IPS-18c (cell line): ENCODE results near the gene MLH1.
"Not testable (repeated sequence)": the region's sequence is repeated elsewhere in the genome, so short reads cannot be mapped to it uniquely, and the experiment has no call there.

Source experiments
- H3K4me3 ChIP-seq: 2 replicates; pipeline ENCODE4 v1.7.0; 2013; ENCODE audit warnings: low read depth, mild to moderate bottlenecking, low read length, moderate library complexity; ENCODE audit not compliant: insufficient read depth
- H3K9me3 ChIP-seq: one replicate; pipeline ENCODE4 v1.6.1; 2013; ENCODE audit warnings: mild to moderate bottlenecking, low read length, moderate library complexity; ENCODE audit not compliant: control insufficient read depth, insufficient read depth

MLH1 gene

DNA sequence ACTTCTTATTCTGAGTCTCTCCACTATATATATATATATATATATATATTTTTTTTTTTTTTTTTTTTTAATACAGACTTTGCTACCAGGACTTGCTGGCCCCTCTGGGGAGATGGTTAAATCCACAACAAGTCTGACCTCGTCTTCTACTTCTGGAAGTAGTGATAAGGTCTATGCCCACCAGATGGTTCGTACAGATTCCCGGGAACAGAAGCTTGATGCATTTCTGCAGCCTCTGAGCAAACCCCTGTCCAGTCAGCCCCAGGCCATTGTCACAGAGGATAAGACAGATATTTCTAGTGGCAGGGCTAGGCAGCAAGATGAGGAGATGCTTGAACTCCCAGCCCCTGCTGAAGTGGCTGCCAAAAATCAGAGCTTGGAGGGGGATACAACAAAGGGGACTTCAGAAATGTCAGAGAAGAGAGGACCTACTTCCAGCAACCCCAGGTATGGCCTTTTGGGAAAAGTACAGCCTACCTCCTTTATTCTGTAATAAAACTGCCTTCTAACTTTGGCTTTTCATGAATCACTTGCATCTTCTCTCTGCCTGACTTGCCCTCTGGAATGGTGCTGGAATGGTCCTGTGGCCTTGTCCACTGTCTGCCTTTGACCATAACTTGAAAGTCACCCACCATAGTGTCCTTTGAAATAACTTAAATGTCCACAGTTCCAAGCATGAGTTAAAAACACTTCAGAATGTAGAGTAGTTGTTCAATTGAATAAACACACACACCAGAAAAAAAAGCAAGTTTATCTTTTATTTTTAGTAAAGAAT is 32.4 kb downstream of the MLH1 start:
- Histone ChIP-seq H3K9me3 (no peaks in the 10 kb centered on the region), H3K4me3 (no peak overlapping the region)

DNA sequence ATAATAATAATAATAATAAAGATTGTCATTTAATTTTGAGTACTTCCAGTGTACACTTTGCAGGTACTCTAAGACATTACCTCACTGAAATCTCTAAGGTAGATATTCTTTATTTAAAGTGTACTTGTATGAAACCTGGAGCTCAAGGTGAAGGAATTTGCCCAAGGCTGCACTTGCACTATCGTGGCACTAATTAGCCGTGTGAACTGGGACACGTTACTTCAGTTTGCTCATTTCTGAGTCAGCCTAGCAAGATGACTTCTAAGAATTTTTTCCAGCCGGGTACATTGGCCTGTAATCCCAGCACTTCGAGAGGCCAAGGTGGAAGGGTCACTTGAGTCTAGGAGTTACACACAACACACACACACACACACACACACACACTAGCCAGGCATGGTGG is 33.5 kb downstream of the MLH1 start:
- Histone ChIP-seq H3K9me3 (no peaks in the 10 kb centered on the region), H3K4me3 (no peak overlapping the region)

GRCh38 chr3:37028329-37028728 is 35.0 kb downstream of the MLH1 start:
- Histone ChIP-seq H3K9me3 (no peaks in the 10 kb centered on the region), H3K4me3 (no peak overlapping the region)

DNA sequence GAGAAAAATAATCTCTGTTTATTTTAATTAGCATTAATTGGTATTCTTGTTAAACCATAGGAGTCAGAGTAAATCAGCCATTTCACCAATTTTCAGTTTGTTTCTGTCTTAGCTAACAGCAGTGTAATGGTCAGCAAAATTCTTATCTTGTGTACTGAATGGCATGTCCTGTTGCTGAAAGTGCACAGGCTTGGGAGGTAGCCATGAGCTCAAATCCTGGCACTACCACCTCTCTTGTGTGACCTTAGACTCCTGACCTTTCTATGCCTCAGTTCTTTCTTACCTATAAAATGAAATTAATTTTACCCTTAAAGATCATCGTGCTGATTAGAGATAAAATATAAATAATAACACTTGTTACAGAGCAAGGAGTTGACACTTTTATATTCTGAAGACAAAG is 35.8 kb downstream of the MLH1 start:
- no peaks in the 10 kb centered on the region for H3K9me3 ChIP-seq
- no peak overlapping the region for H3K4me3 ChIP-seq

DNA sequence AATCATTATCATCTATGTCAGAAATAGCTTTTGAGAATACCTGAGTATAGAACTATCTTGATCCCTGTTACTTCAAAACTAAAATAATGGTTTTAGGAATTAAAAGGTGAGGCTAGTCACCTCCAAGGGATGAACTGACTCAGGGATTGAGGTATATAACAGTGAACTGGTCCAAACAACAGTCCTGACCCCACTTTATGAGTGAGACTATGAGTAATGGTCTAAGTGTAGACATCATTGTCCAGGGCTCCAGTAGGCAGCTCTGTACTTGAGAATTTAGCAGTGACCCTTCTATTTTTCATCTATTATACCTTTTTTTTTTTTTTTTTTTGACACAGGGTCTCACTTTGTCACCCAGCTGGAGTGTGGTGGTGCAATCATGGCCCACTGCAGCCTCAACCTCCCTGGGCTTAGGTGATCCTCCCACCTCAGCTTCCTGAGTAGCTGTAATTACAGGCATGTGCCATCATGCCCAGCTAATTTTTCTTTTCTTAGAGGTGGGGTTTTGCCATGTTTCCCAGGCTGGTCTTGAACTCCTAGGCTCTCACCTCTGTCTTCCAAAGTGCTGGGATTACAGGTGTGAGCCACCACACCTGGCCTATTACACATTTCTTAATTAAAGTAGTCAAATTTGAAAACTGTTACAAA is 36.3 kb downstream of the MLH1 start:
- Histone ChIP-seq H3K4me3 (no peak overlapping the region), H3K9me3 (no peaks in the 10 kb centered on the region)

- H3K9me3 ChIP-seq = no peaks in the 10 kb centered on the region
- H3K4me3 ChIP-seq = no peak overlapping the region
These were observed 37.3 kb downstream of the MLH1 start for GRCh38 chr3:37030588-37030987.

DNA sequence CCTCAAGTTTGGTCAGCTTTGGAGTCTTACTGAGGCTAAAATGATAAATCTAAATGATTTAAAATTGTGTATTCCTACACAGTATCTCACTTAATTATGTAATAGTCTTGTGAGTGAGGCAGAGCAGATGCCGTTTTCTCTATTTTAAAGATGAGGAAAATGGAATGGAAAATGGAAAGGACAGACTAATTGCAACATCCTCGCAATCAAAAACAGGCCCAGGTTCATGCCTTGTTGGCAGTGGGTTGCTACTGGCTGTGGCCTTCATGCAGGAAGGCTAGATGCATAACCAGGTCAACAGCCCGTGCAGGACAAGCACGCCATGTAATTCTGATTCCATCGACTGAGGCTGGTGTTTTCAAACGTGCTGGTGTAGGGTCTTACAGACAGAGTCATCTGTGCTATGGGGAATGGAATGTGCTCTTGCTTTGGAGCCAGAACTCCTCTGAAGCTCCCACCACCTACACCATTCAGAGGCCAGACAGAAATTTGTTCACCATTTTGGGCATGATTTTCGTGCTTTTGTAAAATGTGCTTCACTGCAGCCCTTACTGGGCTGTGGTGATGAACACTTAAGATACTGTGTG is 37.9 kb downstream of the MLH1 start:
- Histone ChIP-seq H3K4me3 (no peak overlapping the region), H3K9me3 (no peaks in the 10 kb centered on the region)

DNA sequence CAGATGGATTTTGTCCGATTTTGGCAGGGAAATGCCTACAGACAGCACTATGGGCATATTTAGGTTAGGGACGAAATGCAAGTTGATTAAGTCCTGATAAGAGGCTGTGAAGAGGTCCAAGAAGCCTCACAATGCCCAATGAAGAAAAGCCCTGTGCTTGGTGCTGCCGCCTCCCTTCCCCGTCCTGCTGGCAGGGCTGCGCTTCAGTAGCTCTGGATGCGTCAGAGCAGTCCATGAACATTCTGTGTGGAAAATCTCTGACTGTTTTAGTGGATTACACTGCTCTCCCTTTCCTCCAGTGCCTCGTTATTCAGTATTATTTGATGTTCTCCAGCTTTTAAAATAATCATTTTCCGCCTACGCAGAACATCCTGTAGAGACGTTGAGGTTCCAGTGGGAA is 39.6 kb downstream of the MLH1 start:
- Histone ChIP-seq H3K9me3 (no peaks in the 10 kb centered on the region), H3K4me3 (no peak overlapping the region)

DNA sequence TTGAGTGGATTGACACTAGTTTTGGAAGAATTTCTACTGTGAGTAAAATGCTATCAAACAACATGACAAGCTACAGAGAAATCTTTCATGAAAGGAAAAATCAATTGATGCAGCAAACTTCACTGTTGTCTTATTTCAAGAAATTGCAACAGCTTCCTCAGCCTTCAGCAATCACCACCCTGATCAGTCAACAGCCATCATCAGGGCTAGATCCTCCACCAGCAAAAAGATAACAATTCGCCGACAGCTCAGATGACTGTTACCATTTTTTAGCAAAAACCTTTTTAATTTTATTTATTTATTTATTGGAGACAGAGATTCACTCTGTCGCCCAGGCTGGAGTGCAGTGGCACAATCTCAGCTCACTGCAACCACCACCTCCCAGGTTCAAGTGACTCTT is 44.0 kb downstream of the MLH1 start:
- H3K4me3 ChIP-seq = no peak overlapping the region
- H3K9me3 ChIP-seq = no peaks in the 10 kb centered on the region

- Histone ChIP-seq H3K9me3 (no peaks in the 10 kb centered on the region), H3K4me3 (no peak overlapping the region)
These were observed 46.0 kb downstream of the MLH1 start for GRCh38 chr3:37039161-37039846.

GRCh38 chr3:37040231-37040630 is 46.9 kb downstream of the MLH1 start:
- H3K9me3 ChIP-seq = no peaks in the 10 kb centered on the region

GRCh38 chr3:37041546-37042195 is 48.4 kb downstream of the MLH1 start:
- Histone ChIP-seq H3K4me3 (no peak overlapping the region), H3K9me3 (no peaks in the 10 kb centered on the region)

More at GRCh38 chr3:37040231-37040630, 46.9 kb downstream of the MLH1 start:
- H3K4me3 ChIP-seq = no peak overlapping the region

- H3K9me3 ChIP-seq, H3K4me3 ChIP-seq: not testable (repeated sequence)
These were observed 49.4 kb downstream of the MLH1 start for GRCh38 chr3:37042712-37043111.

GRCh38 chr3:37050282-37050681 is 57.0 kb downstream of the MLH1 start:
- no peak overlapping the region for H3K4me3 ChIP-seq
- H3K9me3 ChIP-seq = no peaks in the 10 kb centered on the region

DNA sequence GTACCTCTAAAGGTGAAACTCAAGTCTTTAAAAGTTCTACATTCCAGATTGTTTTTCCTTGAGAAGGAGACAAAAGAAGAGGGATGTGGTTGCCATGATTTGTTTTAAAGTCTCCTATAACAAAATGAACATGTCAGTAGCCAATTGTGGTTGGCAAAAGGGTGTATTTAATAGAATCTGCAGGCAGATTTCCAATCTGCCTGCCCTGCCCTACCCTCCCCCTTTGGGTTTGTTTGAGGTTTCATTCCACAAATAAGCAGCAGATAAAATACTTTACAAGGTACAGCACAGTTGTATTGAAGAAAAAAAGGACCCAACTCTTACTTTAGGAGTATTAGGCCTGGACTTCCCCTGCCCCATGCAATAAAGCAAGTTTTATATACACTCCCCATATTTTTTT is 59.5 kb downstream of the MLH1 start:
- Histone ChIP-seq H3K4me3 (no peak overlapping the region), H3K9me3 (no peaks in the 10 kb centered on the region)

DNA sequence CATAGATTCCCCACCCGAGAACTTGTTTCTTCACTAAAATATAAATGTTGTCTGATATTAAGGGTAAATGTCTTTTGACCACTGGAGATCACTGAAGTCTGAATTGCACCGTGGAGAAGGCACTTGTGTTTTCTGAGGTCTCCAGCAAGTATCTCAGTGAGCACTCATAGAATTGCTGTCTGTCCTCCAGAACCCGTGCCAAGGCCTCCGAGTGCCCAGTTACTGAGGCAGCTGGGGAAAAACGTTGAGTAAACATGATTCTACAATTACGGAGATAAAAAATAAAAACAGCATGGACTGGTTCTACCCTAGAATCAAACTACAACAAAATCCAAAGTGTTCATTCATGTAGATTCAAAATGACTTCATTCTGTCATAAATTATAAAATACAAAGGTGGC is 60.0 kb downstream of the MLH1 start:
- Histone ChIP-seq H3K9me3 (no peaks in the 10 kb centered on the region), H3K4me3 (no peak overlapping the region)

DNA sequence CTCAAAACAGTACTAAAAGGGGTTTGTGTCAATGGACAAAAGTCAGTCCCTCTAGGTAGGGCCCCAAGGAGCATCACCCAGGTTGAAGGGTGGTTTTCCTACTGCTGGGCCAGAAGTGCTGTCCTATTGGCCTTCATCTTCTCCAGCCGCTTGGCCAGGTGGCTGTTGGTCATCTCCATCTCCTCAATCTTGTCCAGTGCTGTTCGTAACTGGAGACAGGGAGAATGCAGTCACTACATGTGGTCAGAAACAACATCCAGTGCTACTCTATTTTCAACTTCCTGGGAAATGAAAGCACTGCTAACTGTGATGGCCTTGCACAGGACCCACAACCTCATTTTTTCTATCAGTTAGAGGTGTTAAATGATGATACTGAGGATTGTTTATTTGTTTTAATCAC is 60.4 kb downstream of the MLH1 start:
- Histone ChIP-seq H3K9me3 (no peaks in the 10 kb centered on the region), H3K4me3 (no peak overlapping the region)
